ENCODE data around the gene KIF5B. TPM values are rescaled to one million over a fixed set of nuclear protein-coding genes. Genes with fewer than 3 reads are reported as not detected.

Gene KIF5B
- total and polyA plus RNA-seq, 2 experiments from 2014 or later = 63.5 to 81.8 TPM

DNA sequence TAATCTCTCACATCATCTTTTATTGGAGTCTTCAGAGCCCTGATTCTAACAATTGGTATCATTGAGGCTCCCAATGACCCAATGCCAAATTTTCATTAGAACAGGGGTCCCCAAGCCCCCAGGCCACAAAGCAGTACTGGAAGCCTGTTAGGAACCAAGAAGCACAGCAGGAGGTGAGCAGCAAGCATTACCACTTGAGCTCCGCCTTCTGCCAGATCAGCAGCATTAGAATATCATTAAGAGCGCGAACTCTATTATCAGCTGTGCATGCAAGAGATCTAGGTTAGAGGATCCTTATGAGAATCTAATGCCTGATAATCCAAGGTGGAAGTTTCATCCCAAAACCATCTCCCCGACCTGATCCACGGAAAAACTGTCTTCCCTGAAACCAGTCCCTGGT, 23.1 kb downstream of the KIF5B start:
- Mint-ChIP-seq H3K36me3 (ENCODE audit: low read depth) (peaks cover 95% of the 10 kb centered on the region), H3K27me3 (ENCODE audit: insufficient read depth, low read depth, poor library complexity) (peaks cover 3% of the 10 kb centered on the region), H3K4me3 (no peak overlapping the region), H3K9me3 (no peaks in the 10 kb centered on the region), H3K4me1 (peaks cover 9% of the 10 kb centered on the region; the same call in 2 of the 3 replicates), H3K27ac (no peak overlapping the region)
- H3K4me2 ChIP-seq = no peak overlapping the region
- no peak overlapping the region for H3K27ac ChIP-seq (ENCODE audit: low read depth)
- H2AFZ ChIP-seq = no peak overlapping the region
- no peaks in the 10 kb centered on the region for H3K4me1 ChIP-seq (ENCODE audit: insufficient read depth)
- peaks cover 48% of the 10 kb centered on the region; the same call in 1 of the 2 replicates for H3K79me2 ChIP-seq (replicated peaks; ENCODE audit: insufficient read depth)
- DNase-seq (ENCODE audit: low spot score) (peak; percentile 16), ATAC-seq (no peak)
- no peak overlapping the region for H3K4me3 ChIP-seq
- no peaks in the 10 kb centered on the region for H3K9me2 ChIP-seq (ENCODE audit: insufficient read depth)
- H3F3A ChIP-seq (replicated peaks; ENCODE audit: low read depth) = no peaks in the 10 kb centered on the region
- H3K36me3 ChIP-seq (ENCODE audit: insufficient read depth) = peaks cover 88% of the 10 kb centered on the region
- TF ChIP-seq JUNB (IDR thresholded peaks at IDR 0.05; ENCODE audit: unreplicated experiment) (no peak), ZNF114 (CRISPR knock-in tag; IDR thresholded peaks at IDR 0.05) (no peak), NANOG (IDR thresholded peaks at IDR 0.05; ENCODE audit: borderline replicate concordance) (no peak), CREB1 (CRISPR knock-in tag; IDR thresholded peaks at IDR 0.05; ENCODE audit: low read depth) (no peak), STAT1 (IDR thresholded peaks at IDR 0.05; ENCODE audit: unreplicated experiment) (no peak), EZH2 (IDR thresholded peaks at IDR 0.05; ENCODE audit: low read depth, unreplicated experiment) (no peak), EZH2phosphoT487 (IDR thresholded peaks at IDR 0.05; ENCODE audit: unreplicated experiment) (no peak), ZNF331 (CRISPR knock-in tag; IDR thresholded peaks at IDR 0.05; ENCODE audit: low read depth) (no peak), POLR2AphosphoS5 (IDR thresholded peaks at IDR 0.05; ENCODE audit: low read depth) (no peak)
- TF ChIP-seq, protein P1, sequence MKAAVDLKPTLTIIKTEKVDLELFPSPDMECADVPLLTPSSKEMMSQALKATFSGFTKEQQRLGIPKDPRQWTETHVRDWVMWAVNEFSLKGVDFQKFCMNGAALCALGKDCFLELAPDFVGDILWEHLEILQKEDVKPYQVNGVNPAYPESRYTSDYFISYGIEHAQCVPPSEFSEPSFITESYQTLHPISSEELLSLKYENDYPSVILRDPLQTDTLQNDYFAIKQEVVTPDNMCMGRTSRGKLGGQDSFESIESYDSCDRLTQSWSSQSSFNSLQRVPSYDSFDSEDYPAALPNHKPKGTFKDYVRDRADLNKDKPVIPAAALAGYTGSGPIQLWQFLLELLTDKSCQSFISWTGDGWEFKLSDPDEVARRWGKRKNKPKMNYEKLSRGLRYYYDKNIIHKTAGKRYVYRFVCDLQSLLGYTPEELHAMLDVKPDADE (IDR thresholded peaks at IDR 0.05) = no peak
- TF ChIP-seq, protein P2, sequence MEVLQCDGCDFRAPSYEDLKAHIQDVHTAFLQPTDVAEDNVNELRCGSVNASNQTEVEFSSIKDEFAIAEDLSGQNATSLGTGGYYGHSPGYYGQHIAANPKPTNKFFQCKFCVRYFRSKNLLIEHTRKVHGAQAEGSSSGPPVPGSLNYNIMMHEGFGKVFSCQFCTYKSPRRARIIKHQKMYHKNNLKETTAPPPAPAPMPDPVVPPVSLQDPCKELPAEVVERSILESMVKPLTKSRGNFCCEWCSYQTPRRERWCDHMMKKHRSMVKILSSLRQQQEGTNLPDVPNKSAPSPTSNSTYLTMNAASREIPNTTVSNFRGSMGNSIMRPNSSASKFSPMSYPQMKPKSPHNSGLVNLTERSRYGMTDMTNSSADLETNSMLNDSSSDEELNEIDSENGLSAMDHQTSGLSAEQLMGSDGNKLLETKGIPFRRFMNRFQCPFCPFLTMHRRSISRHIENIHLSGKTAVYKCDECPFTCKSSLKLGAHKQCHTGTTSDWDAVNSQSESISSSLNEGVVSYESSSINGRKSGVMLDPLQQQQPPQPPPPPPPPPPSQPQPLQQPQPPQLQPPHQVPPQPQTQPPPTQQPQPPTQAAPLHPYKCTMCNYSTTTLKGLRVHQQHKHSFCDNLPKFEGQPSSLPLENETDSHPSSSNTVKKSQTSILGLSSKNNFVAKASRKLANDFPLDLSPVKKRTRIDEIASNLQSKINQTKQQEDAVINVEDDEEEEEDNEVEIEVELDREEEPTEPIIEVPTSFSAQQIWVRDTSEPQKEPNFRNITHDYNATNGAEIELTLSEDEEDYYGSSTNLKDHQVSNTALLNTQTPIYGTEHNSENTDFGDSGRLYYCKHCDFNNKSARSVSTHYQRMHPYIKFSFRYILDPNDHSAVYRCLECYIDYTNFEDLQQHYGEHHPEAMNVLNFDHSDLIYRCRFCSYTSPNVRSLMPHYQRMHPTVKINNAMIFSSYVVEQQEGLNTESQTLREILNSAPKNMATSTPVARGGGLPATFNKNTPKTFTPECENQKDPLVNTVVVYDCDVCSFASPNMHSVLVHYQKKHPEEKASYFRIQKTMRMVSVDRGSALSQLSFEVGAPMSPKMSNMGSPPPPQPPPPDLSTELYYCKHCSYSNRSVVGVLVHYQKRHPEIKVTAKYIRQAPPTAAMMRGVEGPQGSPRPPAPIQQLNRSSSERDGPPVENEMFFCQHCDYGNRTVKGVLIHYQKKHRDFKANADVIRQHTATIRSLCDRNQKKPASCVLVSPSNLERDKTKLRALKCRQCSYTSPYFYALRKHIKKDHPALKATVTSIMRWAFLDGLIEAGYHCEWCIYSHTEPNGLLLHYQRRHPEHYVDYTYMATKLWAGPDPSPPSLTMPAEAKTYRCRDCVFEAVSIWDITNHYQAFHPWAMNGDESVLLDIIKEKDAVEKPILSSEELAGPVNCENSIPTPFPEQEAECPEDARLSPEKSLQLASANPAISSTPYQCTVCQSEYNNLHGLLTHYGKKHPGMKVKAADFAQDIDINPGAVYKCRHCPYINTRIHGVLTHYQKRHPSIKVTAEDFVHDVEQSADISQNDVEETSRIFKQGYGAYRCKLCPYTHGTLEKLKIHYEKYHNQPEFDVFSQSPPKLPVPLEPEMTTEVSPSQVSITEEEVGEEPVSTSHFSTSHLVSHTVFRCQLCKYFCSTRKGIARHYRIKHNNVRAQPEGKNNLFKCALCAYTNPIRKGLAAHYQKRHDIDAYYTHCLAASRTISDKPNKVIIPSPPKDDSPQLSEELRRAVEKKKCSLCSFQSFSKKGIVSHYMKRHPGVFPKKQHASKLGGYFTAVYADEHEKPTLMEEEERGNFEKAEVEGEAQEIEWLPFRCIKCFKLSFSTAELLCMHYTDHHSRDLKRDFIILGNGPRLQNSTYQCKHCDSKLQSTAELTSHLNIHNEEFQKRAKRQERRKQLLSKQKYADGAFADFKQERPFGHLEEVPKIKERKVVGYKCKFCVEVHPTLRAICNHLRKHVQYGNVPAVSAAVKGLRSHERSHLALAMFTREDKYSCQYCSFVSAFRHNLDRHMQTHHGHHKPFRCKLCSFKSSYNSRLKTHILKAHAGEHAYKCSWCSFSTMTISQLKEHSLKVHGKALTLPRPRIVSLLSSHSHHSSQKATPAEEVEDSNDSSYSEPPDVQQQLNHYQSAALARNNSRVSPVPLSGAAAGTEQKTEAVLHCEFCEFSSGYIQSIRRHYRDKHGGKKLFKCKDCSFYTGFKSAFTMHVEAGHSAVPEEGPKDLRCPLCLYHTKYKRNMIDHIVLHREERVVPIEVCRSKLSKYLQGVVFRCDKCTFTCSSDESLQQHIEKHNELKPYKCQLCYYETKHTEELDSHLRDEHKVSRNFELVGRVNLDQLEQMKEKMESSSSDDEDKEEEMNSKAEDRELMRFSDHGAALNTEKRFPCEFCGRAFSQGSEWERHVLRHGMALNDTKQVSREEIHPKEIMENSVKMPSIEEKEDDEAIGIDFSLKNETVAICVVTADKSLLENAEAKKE (CRISPR knock-in tag; IDR thresholded peaks at IDR 0.05) = no peak
- TF ChIP-seq, protein P3, sequence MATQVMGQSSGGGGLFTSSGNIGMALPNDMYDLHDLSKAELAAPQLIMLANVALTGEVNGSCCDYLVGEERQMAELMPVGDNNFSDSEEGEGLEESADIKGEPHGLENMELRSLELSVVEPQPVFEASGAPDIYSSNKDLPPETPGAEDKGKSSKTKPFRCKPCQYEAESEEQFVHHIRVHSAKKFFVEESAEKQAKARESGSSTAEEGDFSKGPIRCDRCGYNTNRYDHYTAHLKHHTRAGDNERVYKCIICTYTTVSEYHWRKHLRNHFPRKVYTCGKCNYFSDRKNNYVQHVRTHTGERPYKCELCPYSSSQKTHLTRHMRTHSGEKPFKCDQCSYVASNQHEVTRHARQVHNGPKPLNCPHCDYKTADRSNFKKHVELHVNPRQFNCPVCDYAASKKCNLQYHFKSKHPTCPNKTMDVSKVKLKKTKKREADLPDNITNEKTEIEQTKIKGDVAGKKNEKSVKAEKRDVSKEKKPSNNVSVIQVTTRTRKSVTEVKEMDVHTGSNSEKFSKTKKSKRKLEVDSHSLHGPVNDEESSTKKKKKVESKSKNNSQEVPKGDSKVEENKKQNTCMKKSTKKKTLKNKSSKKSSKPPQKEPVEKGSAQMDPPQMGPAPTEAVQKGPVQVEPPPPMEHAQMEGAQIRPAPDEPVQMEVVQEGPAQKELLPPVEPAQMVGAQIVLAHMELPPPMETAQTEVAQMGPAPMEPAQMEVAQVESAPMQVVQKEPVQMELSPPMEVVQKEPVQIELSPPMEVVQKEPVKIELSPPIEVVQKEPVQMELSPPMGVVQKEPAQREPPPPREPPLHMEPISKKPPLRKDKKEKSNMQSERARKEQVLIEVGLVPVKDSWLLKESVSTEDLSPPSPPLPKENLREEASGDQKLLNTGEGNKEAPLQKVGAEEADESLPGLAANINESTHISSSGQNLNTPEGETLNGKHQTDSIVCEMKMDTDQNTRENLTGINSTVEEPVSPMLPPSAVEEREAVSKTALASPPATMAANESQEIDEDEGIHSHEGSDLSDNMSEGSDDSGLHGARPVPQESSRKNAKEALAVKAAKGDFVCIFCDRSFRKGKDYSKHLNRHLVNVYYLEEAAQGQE (IDR thresholded peaks at IDR 0.05; ENCODE audit: unreplicated experiment) = no peak
- TF ChIP-seq, protein P4, sequence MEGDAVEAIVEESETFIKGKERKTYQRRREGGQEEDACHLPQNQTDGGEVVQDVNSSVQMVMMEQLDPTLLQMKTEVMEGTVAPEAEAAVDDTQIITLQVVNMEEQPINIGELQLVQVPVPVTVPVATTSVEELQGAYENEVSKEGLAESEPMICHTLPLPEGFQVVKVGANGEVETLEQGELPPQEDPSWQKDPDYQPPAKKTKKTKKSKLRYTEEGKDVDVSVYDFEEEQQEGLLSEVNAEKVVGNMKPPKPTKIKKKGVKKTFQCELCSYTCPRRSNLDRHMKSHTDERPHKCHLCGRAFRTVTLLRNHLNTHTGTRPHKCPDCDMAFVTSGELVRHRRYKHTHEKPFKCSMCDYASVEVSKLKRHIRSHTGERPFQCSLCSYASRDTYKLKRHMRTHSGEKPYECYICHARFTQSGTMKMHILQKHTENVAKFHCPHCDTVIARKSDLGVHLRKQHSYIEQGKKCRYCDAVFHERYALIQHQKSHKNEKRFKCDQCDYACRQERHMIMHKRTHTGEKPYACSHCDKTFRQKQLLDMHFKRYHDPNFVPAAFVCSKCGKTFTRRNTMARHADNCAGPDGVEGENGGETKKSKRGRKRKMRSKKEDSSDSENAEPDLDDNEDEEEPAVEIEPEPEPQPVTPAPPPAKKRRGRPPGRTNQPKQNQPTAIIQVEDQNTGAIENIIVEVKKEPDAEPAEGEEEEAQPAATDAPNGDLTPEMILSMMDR (conservative IDR thresholded peaks at IDR 0.05; ENCODE audit: low read depth in 2 of 2) = no peak
- peaks cover 15% of the 10 kb centered on the region; the same call in 1 of the 2 replicates for H4K20me1 ChIP-seq (replicated peaks; ENCODE audit: insufficient read depth)
- H3K27me3 ChIP-seq (ENCODE audit: insufficient read depth) = no peaks in the 10 kb centered on the region

Data from GM23338 (cell line).